ENCODE data around the gene DDI2. TPM values are rescaled to one million over a fixed set of nuclear protein-coding genes. Genes with fewer than 3 reads are reported as not detected.

The DDI2 gene
- 33.0 and 33.2 TPM in 2 replicates for total RNA-seq
- long read RNA-seq, full-length matches to known transcripts: 2 of 8 reads
- long read RNA-seq, partial matches to known transcripts: 2 of 8 reads
- long read RNA-seq, other reads (novel, unspliced or antisense): 4 of 8 reads

DNA sequence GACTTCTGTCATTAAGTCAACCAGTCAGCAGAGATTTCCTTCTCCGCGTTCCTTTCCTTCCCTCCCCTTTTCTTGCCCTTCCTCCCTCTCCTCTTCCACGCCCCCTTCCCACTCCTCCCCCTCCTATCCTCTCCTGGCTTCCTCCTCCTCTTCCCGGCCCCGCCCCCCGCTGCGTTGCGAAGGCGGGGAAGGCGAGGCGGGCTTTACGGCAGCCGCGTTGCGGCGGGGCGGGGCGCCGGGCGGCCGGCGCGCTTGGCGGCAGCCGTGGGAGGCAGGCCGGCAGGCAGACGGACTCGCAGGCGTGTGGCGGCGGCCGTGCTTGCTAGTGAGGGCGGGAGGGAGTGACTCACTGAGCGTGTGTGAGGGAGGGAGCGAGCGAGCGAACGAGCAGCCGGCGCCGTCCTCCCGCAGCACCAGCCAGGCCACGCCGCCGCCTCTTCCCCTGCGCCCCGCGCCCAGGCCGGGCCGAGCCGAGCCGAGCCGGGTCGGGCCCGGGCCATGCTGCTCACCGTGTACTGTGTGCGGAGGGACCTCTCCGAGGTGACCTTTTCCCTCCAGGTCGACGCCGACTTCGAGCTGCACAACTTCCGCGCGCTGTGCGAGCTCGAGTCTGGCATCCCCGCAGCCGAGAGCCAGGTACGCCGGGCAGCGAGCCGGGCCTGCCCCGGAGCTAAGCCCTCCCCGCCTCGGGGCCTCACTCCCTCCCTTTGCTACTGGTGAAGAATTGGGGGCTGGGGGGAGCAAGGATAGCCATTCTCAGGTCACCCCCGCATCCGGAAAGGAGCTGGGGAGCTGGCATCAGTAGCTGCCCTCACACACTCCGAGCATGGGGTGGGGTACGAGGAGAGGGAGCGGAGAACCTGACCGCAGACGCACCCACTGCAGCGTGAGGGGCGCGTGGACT is at the start of gene DDI2:
Gene DDI2, plus strand, starts transcription at position 286 of the 904 bp plus-strand sequence. Its CDS starts 213 bp downstream, at position 499.
- TF ChIP-seq CTCF (conservative IDR thresholded peaks at IDR 0.05): no peak
- H3K27me3 Mint-ChIP-seq (ENCODE audit: low read depth): no peaks in the 10 kb centered on the region
- peaks cover 29% of the 10 kb centered on the region for H3K4me1 Mint-ChIP-seq
- no peaks in the 10 kb centered on the region for H3K36me3 Mint-ChIP-seq (ENCODE audit: low read depth)
- peak; percentile 94 for DNase-seq (ENCODE audit: low read depth, low spot score)
- H3K4me3 Mint-ChIP-seq: peak within 1 kb of the TSS; percentile 94
- no peaks in the 10 kb centered on the region for H3K9me3 Mint-ChIP-seq
- H3K27ac Mint-ChIP-seq (ENCODE audit: unreplicated experiment): peak within 1 kb of the TSS; percentile 30

DNA sequence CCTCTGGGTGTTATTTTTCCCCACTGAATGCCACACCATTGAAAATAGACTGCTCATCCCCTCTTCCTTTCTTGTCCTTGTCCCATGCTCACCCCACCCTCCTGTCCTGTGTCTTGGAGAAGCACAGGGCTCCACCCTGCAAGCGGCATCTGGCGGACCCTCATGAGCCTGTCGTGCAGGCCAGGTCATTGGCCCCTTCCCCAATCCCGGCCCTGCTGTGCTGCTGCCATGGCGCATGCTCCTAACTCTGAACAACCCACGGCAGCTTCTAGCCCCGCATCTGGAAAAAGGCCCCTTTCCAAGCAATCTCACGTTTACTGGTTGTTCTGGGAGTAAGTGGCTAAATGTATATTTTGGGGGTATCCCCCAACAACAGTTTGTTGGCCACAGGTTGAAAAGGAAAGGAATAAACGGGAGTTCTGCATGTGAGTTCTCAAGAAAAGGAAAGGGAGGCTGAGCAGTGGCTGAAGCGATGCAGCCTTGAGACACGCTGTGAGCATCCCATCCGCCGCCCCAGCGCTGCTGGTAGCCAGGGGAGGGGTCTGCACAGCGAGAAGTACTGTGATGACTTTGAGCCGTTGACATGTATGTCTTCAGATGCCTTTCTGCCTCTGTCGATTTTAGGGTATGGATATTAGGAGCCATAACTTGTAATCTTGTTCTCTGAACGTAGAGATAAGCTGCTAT is 48.7 kb upstream of the DDI2 start:
- H3K27ac Mint-ChIP-seq (ENCODE audit: unreplicated experiment): no peak overlapping the region
- H3K9me3 Mint-ChIP-seq: no peaks in the 10 kb centered on the region
- H3K4me1 Mint-ChIP-seq: no peaks in the 10 kb centered on the region
- peaks cover 6% of the 10 kb centered on the region for H3K36me3 Mint-ChIP-seq (ENCODE audit: low read depth)
- H3K4me3 Mint-ChIP-seq: no peak overlapping the region
- H3K27me3 Mint-ChIP-seq (ENCODE audit: low read depth): no peaks in the 10 kb centered on the region
- DNase-seq (ENCODE audit: low read depth, low spot score): no peak
- no peak for TF ChIP-seq CTCF (conservative IDR thresholded peaks at IDR 0.05)

- Mint-ChIP-seq H3K4me3 (no peak overlapping the region), H3K9me3 (no peaks in the 10 kb centered on the region), H3K36me3 (ENCODE audit: low read depth) (peaks cover 4% of the 10 kb centered on the region), H3K27me3 (ENCODE audit: low read depth) (no peaks in the 10 kb centered on the region), H3K27ac (ENCODE audit: unreplicated experiment) (no peak overlapping the region), H3K4me1 (no peaks in the 10 kb centered on the region)
- DNase-seq (ENCODE audit: low read depth, low spot score): no peak
- no peak for TF ChIP-seq CTCF (conservative IDR thresholded peaks at IDR 0.05)
Measured at GRCh38 chr1:15570861-15571260, 46.4 kb upstream of the DDI2 start.

GRCh38 chr1:15571266-15571665 is 46.0 kb upstream of the DDI2 start:
- no peak for TF ChIP-seq CTCF (conservative IDR thresholded peaks at IDR 0.05)
- no peaks in the 10 kb centered on the region for H3K4me1 Mint-ChIP-seq
- no peak overlapping the region for H3K27ac Mint-ChIP-seq (ENCODE audit: unreplicated experiment)
- H3K27me3 Mint-ChIP-seq (ENCODE audit: low read depth): no peaks in the 10 kb centered on the region
- no peak for DNase-seq (ENCODE audit: low read depth, low spot score)
- H3K36me3 Mint-ChIP-seq (ENCODE audit: low read depth): peaks cover 4% of the 10 kb centered on the region
- H3K4me3 Mint-ChIP-seq: no peak overlapping the region
- no peaks in the 10 kb centered on the region for H3K9me3 Mint-ChIP-seq

GRCh38 chr1:15573477-15573876 is 43.8 kb upstream of the DDI2 start:
- Mint-ChIP-seq H3K27me3 (ENCODE audit: low read depth) (no peaks in the 10 kb centered on the region), H3K27ac (ENCODE audit: unreplicated experiment) (no peak overlapping the region), H3K4me3 (no peak overlapping the region), H3K4me1 (no peaks in the 10 kb centered on the region), H3K9me3 (no peaks in the 10 kb centered on the region), H3K36me3 (ENCODE audit: low read depth) (peaks cover 3% of the 10 kb centered on the region)
- DNase-seq (ENCODE audit: low read depth, low spot score): no peak
- no peak for TF ChIP-seq CTCF (conservative IDR thresholded peaks at IDR 0.05)

Measured in neural crest cell (in vitro differentiated cells).